ENCODE results near the gene ZNF319. TPM values are rescaled to one million over a fixed set of nuclear protein-coding genes. Genes with fewer than 3 reads are reported as not detected.

ZNF319 gene
- total and polyA plus RNA-seq, 10 of the 15 experiments (the other 5 are each of a cell fraction or from before 2014, with no cell fraction given) = 0.29 to 7.4 (median 1.7) TPM

GRCh38 chr16:57946181-57946801 is 54.2 kb downstream of the ZNF319 start:
- ATAC-seq (peak; percentile 34), DNase-seq (ENCODE audit: low read depth, low spot score) (no peak), FAIRE-seq (no peak)
- intact Hi-C loops (cut with micrococcal nuclease; ENCODE audit: unreplicated experiment) (no loop called here), in situ Hi-C loops (cut with MboI) (no loop called here)
- no peaks in the 10 kb centered on the region for H3K4me1 ChIP-seq (ENCODE audit: control insufficient read depth, insufficient read depth, low read length)
- WGBS (ENCODE audit: insufficient coverage, insufficient replicate concordance, low lambda C conversion rate, missing lambda C conversion rate) = 49% methylated on average over 13 of the region's 13 CpGs
- H3K79me2 ChIP-seq (ENCODE audit: control insufficient read depth, insufficient read depth, low read length) = no peaks in the 10 kb centered on the region
- CTCF ChIA-PET = no interaction called here
- no peak overlapping the region for H2AFZ ChIP-seq (ENCODE audit: control insufficient read depth, low read depth, low read length)
- POLR2A ChIA-PET = no interaction called here
- RAD21 ChIA-PET (ENCODE audit: unreplicated experiment) = no interaction called here
- no peaks in the 10 kb centered on the region for H3K9me3 ChIP-seq (replicated peaks; ENCODE audit: control insufficient read depth, insufficient read depth, low read length)
- H3K27me3 ChIP-seq (replicated peaks in 1 of 2; ENCODE audit: control insufficient read depth in 2 of 2, insufficient read depth in 2 of 2, low read length in 1 of 2) = no peaks in the 10 kb centered on the region
- no peak overlapping the region for H3K9ac ChIP-seq (ENCODE audit: control insufficient read depth, insufficient read depth, low read length)
- no peak overlapping the region for H3K4me2 ChIP-seq (ENCODE audit: control insufficient read depth, insufficient read depth)
- H3K27ac ChIP-seq (ENCODE audit: control insufficient read depth, insufficient read depth) = no peak overlapping the region
- no peaks in the 10 kb centered on the region for H4K20me1 ChIP-seq (ENCODE audit: control insufficient read depth, insufficient read depth)
- TF ChIP-seq EZH2 (IDR thresholded peaks at IDR 0.05; ENCODE audit: borderline replicate concordance, control insufficient read depth, low read depth, low read length) (no peak), ZBED1 (IDR thresholded peaks at IDR 0.05; ENCODE audit: borderline replicate concordance) (no peak), CHD4 (IDR thresholded peaks at IDR 0.05) (no peak), JUNB (IDR thresholded peaks at IDR 0.05) (no peak), MTA3 (IDR thresholded peaks at IDR 0.05; ENCODE audit: borderline replicate concordance, low read length) (no peak), HDAC2 (IDR thresholded peaks at IDR 0.05) (no peak), TCF12 (IDR thresholded peaks at IDR 0.05; ENCODE audit: low read depth, low read length) (no peak), CBFB (IDR thresholded peaks at IDR 0.05; ENCODE audit: low read depth) (no peak), ZNF207 (IDR thresholded peaks at IDR 0.05; ENCODE audit: borderline replicate concordance) (no peak), ATF7 (IDR thresholded peaks at IDR 0.05; ENCODE audit: low read depth) (no peak), SMARCA5 (IDR thresholded peaks at IDR 0.05) (no peak), STAT1 (conservative IDR thresholded peaks at IDR 0.05) (no peak), BRCA1 (IDR thresholded peaks at IDR 0.05; ENCODE audit: low read depth, low read length) (no peak)
- TF ChIP-seq, protein P1, sequence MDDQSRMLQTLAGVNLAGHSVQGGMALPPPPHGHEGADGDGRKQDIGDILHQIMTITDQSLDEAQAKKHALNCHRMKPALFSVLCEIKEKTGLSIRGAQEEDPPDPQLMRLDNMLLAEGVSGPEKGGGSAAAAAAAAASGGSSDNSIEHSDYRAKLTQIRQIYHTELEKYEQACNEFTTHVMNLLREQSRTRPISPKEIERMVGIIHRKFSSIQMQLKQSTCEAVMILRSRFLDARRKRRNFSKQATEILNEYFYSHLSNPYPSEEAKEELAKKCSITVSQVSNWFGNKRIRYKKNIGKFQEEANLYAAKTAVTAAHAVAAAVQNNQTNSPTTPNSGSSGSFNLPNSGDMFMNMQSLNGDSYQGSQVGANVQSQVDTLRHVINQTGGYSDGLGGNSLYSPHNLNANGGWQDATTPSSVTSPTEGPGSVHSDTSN (IDR thresholded peaks at IDR 0.05; ENCODE audit: insufficient replicate concordance, low read depth, low read length) = no peak
- TF ChIP-seq, protein P2, sequence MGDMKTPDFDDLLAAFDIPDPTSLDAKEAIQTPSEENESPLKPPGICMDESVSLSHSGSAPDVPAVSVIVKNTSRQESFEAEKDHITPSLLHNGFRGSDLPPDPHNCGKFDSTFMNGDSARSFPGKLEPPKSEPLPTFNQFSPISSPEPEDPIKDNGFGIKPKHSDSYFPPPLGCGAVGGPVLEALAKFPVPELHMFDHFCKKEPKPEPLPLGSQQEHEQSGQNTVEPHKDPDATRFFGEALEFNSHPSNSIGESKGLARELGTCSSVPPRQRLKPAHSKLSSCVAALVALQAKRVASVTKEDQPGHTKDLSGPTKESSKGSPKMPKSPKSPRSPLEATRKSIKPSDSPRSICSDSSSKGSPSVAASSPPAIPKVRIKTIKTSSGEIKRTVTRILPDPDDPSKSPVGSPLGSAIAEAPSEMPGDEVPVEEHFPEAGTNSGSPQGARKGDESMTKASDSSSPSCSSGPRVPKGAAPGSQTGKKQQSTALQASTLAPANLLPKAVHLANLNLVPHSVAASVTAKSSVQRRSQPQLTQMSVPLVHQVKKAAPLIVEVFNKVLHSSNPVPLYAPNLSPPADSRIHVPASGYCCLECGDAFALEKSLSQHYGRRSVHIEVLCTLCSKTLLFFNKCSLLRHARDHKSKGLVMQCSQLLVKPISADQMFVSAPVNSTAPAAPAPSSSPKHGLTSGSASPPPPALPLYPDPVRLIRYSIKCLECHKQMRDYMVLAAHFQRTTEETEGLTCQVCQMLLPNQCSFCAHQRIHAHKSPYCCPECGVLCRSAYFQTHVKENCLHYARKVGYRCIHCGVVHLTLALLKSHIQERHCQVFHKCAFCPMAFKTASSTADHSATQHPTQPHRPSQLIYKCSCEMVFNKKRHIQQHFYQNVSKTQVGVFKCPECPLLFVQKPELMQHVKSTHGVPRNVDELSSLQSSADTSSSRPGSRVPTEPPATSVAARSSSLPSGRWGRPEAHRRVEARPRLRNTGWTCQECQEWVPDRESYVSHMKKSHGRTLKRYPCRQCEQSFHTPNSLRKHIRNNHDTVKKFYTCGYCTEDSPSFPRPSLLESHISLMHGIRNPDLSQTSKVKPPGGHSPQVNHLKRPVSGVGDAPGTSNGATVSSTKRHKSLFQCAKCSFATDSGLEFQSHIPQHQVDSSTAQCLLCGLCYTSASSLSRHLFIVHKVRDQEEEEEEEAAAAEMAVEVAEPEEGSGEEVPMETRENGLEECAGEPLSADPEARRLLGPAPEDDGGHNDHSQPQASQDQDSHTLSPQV (IDR thresholded peaks at IDR 0.05) = no peak
- H3K4me3 ChIP-seq = no peak overlapping the region
- no peaks in the 10 kb centered on the region for H3K36me3 ChIP-seq (ENCODE audit: control insufficient read depth in 2 of 2, insufficient read depth in 2 of 2, low read length in 1 of 2)
- SMC1A ChIA-PET (ENCODE audit: uncharacterized antibody, unreplicated experiment) = no interaction called here
- no TSS peak for BruUV-seq (replicated peaks)

Data from GM12878 (cell line).